Choroid plexus epithelial cell (primary cell): Measurements from ENCODE around the gene CNP.

Experiments
- DNase-seq: peaks from one replicate; pipeline ENCODE4 v3.0.0-alpha.2; 2010; ENCODE audit warnings: low read depth
- H3K4me3 ChIP-seq: 2 replicates; pipeline ENCODE4 v1.5.1; 2011; ENCODE audit warnings: low read depth, mild to moderate bottlenecking, control low read depth, low read length, moderate library complexity
- CTCF ChIP-seq: conservative IDR thresholded peaks from 2 replicates; pipeline ENCODE4 v1.5.1; 2011; ENCODE audit warnings: low read depth, mild to moderate bottlenecking, control low read depth, inconsistent platforms, low read length, moderate library complexity

CNP gene

GRCh38 chr17:41975099-41976083, 8.8 kb downstream of the CNP start:
- DNase-seq = no peak
- no peak overlapping the region for H3K4me3 ChIP-seq
- no peak for TF ChIP-seq CTCF

GRCh38 chr17:41976142-41976768, 9.7 kb downstream of the CNP start:
- H3K4me3 ChIP-seq = no peak overlapping the region
- no peak for TF ChIP-seq CTCF
- peak; percentile 40 for DNase-seq

GRCh38 chr17:41977991-41978390, 11.4 kb downstream of the CNP start:
- DNase-seq = no peak
- no peak for TF ChIP-seq CTCF
- H3K4me3 ChIP-seq = no peak overlapping the region

GRCh38 chr17:41982026-41982760, 15.6 kb downstream of the CNP start:
- no peak for TF ChIP-seq CTCF
- H3K4me3 ChIP-seq = no peak overlapping the region
- peak; percentile 60 for DNase-seq

- no peak for TF ChIP-seq CTCF
- DNase-seq = no peak
- H3K4me3 ChIP-seq = no peak overlapping the region
Observed at GRCh38 chr17:41984454-41984853, 17.9 kb downstream of the CNP start.

- TF ChIP-seq CTCF = no peak
- no peak for DNase-seq
- H3K4me3 ChIP-seq = no peak overlapping the region
Observed at GRCh38 chr17:41985919-41986318, 19.3 kb downstream of the CNP start.
